NB4 (cell line): Measurements from ENCODE around the gene PTCD1.

Source experiments
- CTCF ChIP-seq: IDR thresholded peaks from one replicate; pipeline ENCODE4 v1.5.1; 2012; ENCODE audit warnings: low read depth, low read length
- POLR2A ChIP-seq: IDR thresholded peaks from 2 replicates; pipeline ENCODE4 v1.6.1; 2011; ENCODE audit warnings: mild to moderate bottlenecking; ENCODE audit not compliant: insufficient read length; ENCODE audit errors: extremely low read depth

- TF ChIP-seq CTCF: no peak
- no peak for TF ChIP-seq POLR2A
Measured at GRCh38 chr7:99409192-99409572, 29.4 kb downstream of the PTCD1 start.
